ENCODE results near the gene NDUFAF8. TPM values are rescaled to one million over a fixed set of nuclear protein-coding genes. Genes with fewer than 3 reads are reported as not detected.

The NDUFAF8 gene
- total and polyA plus RNA-seq, 10 of the 15 experiments (the other 5 are each of a cell fraction or from before 2014, with no cell fraction given), result 22.0 to 307 (median 106) TPM

DNA sequence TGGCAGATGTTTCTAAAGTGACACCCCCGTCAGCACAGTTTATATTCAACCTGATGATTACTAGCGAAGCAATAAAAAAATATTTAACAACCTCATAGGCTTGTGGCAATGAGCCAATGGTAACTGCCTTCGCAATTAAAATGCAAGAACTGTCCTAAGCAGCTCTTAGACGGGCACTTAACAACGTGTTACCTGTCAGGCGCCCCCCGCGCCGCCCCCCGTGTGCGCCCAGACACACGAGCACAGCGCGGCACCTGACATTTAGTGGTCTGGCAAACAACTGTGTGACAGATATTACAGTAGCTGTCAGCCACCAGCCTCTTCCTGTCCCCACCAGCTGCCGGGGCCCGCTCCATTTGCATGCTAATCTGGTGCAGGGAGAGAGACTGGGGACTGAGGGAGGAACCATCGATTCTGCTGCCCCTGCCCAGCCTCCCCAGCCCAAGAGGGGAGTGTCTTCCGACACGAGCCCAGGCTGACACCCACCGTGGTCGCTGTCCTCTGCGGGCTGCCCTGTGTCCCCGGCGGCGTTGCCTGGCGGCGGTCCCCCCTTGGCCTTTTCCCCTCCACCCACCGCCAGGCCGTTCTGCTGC is 12.7 kb downstream of the NDUFAF8 start (continued):
- TF ChIP-seq IRF3 (IDR thresholded peaks at IDR 0.05), result no peak

DNA sequence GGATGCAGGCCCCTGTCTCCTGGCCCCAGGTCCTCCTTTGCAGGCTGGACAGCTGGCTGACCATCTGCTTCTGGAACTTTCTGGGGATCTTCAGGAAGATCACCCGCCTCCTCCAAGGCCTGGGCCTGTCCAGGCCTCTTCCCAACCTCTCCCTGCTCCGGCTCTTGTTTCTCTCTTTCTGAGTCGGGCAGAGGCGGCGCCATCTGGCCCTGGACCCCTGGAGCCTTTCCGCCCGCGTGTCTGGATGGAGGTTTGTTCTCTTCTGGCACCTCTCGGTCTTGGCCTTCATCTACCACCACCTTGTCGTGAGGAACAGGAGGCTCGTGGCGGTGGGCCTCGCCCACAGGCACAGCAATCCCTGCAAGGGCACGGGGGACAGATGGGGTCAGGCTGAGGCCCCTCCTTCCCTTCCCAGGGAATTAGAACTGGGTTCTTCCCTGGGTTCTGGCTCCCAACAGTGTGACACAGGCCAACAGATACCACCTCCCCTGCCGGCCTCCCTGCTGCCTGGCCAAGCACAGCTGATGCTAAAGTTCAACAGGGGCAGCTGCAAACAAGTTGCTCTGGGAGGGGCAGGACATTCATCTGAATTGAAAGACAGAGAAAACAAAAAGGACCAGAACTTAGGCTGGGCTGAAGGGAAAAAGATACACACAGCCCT is 13.3 kb downstream of the NDUFAF8 start:
- no peaks in the 10 kb centered on the region for H3K9me3 ChIP-seq (replicated peaks; ENCODE audit: control insufficient read depth, insufficient read depth, low read length)
- intact Hi-C loops (cut with micrococcal nuclease; ENCODE audit: unreplicated experiment) (loop anchor here (5.0 to 10.0 kb wide), 2 partner anchors 262 to 350 kb away; partner anchors contain the start of gene ACTG1), in situ Hi-C loops (cut with MboI) (no loop called here)
- H3K4me2 ChIP-seq (ENCODE audit: control insufficient read depth, insufficient read depth), result no peak overlapping the region
- no peak overlapping the region for H3K9ac ChIP-seq (ENCODE audit: control insufficient read depth, insufficient read depth, low read length)
- RAD21 ChIA-PET (ENCODE audit: unreplicated experiment), result interaction anchor here (1.0 to 3.0 kb wide), 3 partner anchors 69 to 351 kb away, joined by 3 to 27 read pairs (median 3); no protein-coding TSS in a partner anchor
- peaks cover 2% of the 10 kb centered on the region in 2 experiments; a peak in 3 of 4 replicates for H3K36me3 ChIP-seq (ENCODE audit: control insufficient read depth in 2 of 2, insufficient read depth in 2 of 2, low read length in 1 of 2)
- no TSS peak for BruUV-seq (replicated peaks)
- no peaks in the 10 kb centered on the region for H3K4me1 ChIP-seq (ENCODE audit: control insufficient read depth, insufficient read depth, low read length)
- CTCF ChIA-PET, result interaction anchor here (0.6 to 3.4 kb wide), 12 partner anchors 13 to 834 kb away, joined by 3 to 44 read pairs (median 3); partner anchors contain the start of genes CEP131, NDUFAF8 and TEPSIN
- no peak for ATAC-seq
- POLR2A ChIA-PET, result no interaction called here
- H2AFZ ChIP-seq (ENCODE audit: control insufficient read depth, low read depth, low read length), result no peak overlapping the region
- H3K27ac ChIP-seq (ENCODE audit: control insufficient read depth, insufficient read depth), result no peak overlapping the region
- H3K27me3 ChIP-seq (replicated peaks in 1 of 2; ENCODE audit: control insufficient read depth in 2 of 2, insufficient read depth in 2 of 2, low read length in 1 of 2), result no peaks in the 10 kb centered on the region
- no peaks in the 10 kb centered on the region for H3K79me2 ChIP-seq (ENCODE audit: control insufficient read depth, insufficient read depth, low read length)
- no peak overlapping the region for H3K4me3 ChIP-seq
- DNase-seq (ENCODE audit: low read depth, low spot score), result no peak
- 89% methylated on average over 15 of the region's 15 CpGs for WGBS (ENCODE audit: insufficient coverage, insufficient replicate concordance, low lambda C conversion rate, missing lambda C conversion rate)
- H4K20me1 ChIP-seq (ENCODE audit: control insufficient read depth, insufficient read depth), result no peaks in the 10 kb centered on the region
- no peak for FAIRE-seq
- SMC1A ChIA-PET (ENCODE audit: uncharacterized antibody, unreplicated experiment), result interaction anchor here (0.7 to 1.5 kb wide), 3 partner anchors 33 to 345 kb away, joined by 3 to 12 read pairs (median 4); no protein-coding TSS in a partner anchor
- no peak for TF ChIP-seq SREBF1 (IDR thresholded peaks at IDR 0.05; ENCODE audit: low read length)
- TF ChIP-seq PBX3 (IDR thresholded peaks at IDR 0.05; ENCODE audit: insufficient replicate concordance, low read depth, low read length), result no peak
- TF ChIP-seq KDM1A (IDR thresholded peaks at IDR 0.05; ENCODE audit: borderline replicate concordance), result no peak
- TF ChIP-seq, protein P1, sequence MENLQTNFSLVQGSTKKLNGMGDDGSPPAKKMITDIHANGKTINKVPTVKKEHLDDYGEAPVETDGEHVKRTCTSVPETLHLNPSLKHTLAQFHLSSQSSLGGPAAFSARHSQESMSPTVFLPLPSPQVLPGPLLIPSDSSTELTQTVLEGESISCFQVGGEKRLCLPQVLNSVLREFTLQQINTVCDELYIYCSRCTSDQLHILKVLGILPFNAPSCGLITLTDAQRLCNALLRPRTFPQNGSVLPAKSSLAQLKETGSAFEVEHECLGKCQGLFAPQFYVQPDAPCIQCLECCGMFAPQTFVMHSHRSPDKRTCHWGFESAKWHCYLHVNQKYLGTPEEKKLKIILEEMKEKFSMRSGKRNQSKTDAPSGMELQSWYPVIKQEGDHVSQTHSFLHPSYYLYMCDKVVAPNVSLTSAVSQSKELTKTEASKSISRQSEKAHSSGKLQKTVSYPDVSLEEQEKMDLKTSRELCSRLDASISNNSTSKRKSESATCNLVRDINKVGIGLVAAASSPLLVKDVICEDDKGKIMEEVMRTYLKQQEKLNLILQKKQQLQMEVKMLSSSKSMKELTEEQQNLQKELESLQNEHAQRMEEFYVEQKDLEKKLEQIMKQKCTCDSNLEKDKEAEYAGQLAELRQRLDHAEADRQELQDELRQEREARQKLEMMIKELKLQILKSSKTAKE (IDR thresholded peaks at IDR 0.05; ENCODE audit: low read depth, poor library complexity, severe bottlenecking), result no peak
- TF ChIP-seq CUX1 (IDR thresholded peaks at IDR 0.05; ENCODE audit: insufficient replicate concordance, low read depth, low read length), result no peak
- no peak for TF ChIP-seq ATF3 (IDR thresholded peaks at IDR 0.05; ENCODE audit: borderline replicate concordance, extremely low read depth, low read depth, low read length)
- TF ChIP-seq NFYB (IDR thresholded peaks at IDR 0.05; ENCODE audit: insufficient read depth, low read depth, low read length), result no peak

All from GM12878 (cell line).